DLD1 (cell line): ENCODE measurements around the gene NXPE3.

Experiments
- in situ Hi-C: cut with HindIII; loops from 2 replicates; pipeline ENCODE4 v1.10.0; 2017; ENCODE audit warnings: low sequenced_read_pairs

The NXPE3 gene

GRCh38 chr3:101867996-101868395 lies 89.0 kb downstream of the NXPE3 start:
- in situ Hi-C loops, result no loop called here

GRCh38 chr3:101868534-101869464 lies 89.8 kb downstream of the NXPE3 start:
- in situ Hi-C loops, result no loop called here

- in situ Hi-C loops, result no loop called here
These were observed 91.1 kb downstream of the NXPE3 start for GRCh38 chr3:101870138-101870537.

GRCh38 chr3:101873619-101874018 lies 94.6 kb downstream of the NXPE3 start:
- in situ Hi-C loops, result no loop called here

GRCh38 chr3:101876142-101876541 lies 97.1 kb downstream of the NXPE3 start:
- in situ Hi-C loops, result no loop called here
